ENCODE data around the gene CADPS2.
"Not testable (repeated sequence)": the region's sequence is repeated elsewhere in the genome, so short reads cannot be mapped to it uniquely, and the experiment has no call there.

CADPS2 gene

GRCh38 chr7:122663733-122664132 is 222.5 kb downstream of the CADPS2 start:
- DNase-seq = no peak

- no peak for DNase-seq
Observed at GRCh38 chr7:122658856-122659255, 227.4 kb downstream of the CADPS2 start.

- DNase-seq = no peak
Observed at GRCh38 chr7:122653685-122654084, 232.6 kb downstream of the CADPS2 start.

- peak in 1 of 2 experiments; percentile 30 for DNase-seq
Observed at GRCh38 chr7:122652876-122653275, 233.4 kb downstream of the CADPS2 start.

GRCh38 chr7:122651451-122651850 is 234.8 kb downstream of the CADPS2 start:
- no peak for DNase-seq

GRCh38 chr7:122643250-122643649 is 243.0 kb downstream of the CADPS2 start:
- no peak for DNase-seq

- DNase-seq = no peak
Observed at GRCh38 chr7:122638459-122638858, 247.8 kb downstream of the CADPS2 start.

GRCh38 chr7:122637784-122638183 is 248.5 kb downstream of the CADPS2 start:
- DNase-seq = no peak

- DNase-seq = not testable (repeated sequence)
Observed at GRCh38 chr7:122635481-122635880, 250.8 kb downstream of the CADPS2 start.

GRCh38 chr7:122633472-122633871 is 252.8 kb downstream of the CADPS2 start:
- no peak for DNase-seq

- no peak for DNase-seq
Observed at GRCh38 chr7:122632238-122632637, 254.0 kb downstream of the CADPS2 start.

GRCh38 chr7:122629412-122629953 is 256.8 kb downstream of the CADPS2 start:
- DNase-seq = no peak

- DNase-seq = no peak
Observed at GRCh38 chr7:122628651-122629411, 257.4 kb downstream of the CADPS2 start.

- peak; percentile 11 to 84 for DNase-seq
Observed at GRCh38 chr7:122626785-122627184, 259.5 kb downstream of the CADPS2 start.

- no peak for DNase-seq
Observed at GRCh38 chr7:122622682-122623081, 263.6 kb downstream of the CADPS2 start.

GRCh38 chr7:122619664-122620063 is 266.6 kb downstream of the CADPS2 start:
- DNase-seq = no peak

- DNase-seq = no peak
Observed at GRCh38 chr7:122618585-122619189, 267.6 kb downstream of the CADPS2 start.

- DNase-seq = peak in 1 of 2 experiments; percentile 61
Observed at GRCh38 chr7:122616951-122617350, 269.3 kb downstream of the CADPS2 start.

- no peak for DNase-seq
Observed at GRCh38 chr7:122605929-122606328, 280.3 kb downstream of the CADPS2 start.

GRCh38 chr7:122604251-122604650 is 282.0 kb downstream of the CADPS2 start:
- no peak for DNase-seq

- no peak for DNase-seq
Observed at GRCh38 chr7:122602800-122603199, 283.5 kb downstream of the CADPS2 start.

GRCh38 chr7:122600630-122601029 is 285.6 kb downstream of the CADPS2 start:
- no peak for DNase-seq

GRCh38 chr7:122600042-122600441 is 286.2 kb downstream of the CADPS2 start:
- no peak for DNase-seq

- DNase-seq = peak; percentile 47 to 82
Observed at GRCh38 chr7:122597277-122597676, 289.0 kb downstream of the CADPS2 start.
